KOPT-K1 (cell line): Measurements from ENCODE around the gene DNAJB6.

Source experiments
- H3K27ac ChIP-seq: fragments of 200-600 bp; sonication (generic); 2 replicates; pipeline ENCODE4 v1.5.1; 2016; ENCODE audit warnings: antibody characterized with exemption, mild to moderate bottlenecking, low read depth, low read length; ENCODE audit not compliant: poor library complexity, severe bottlenecking
- H3K36me3 ChIP-seq: fragments of 200-600 bp; sonication (generic); 2 replicates; pipeline ENCODE4 v1.5.1; 2017; ENCODE audit warnings: antibody characterized with exemption, mild to moderate bottlenecking, low read length, moderate library complexity; ENCODE audit not compliant: insufficient read depth
- H3K9me3 ChIP-seq: fragments of 200-600 bp; sonication (generic); 2 replicates; pipeline ENCODE4 v1.5.1; 2017; ENCODE audit warnings: antibody characterized with exemption, low read length, mild to moderate bottlenecking; ENCODE audit not compliant: insufficient read depth, poor library complexity, severe bottlenecking

DNAJB6 gene

GRCh38 chr7:157347217-157347904, 10.6 kb downstream of the DNAJB6 start:
- no peaks in the 10 kb centered on the region for H3K9me3 ChIP-seq
- H3K36me3 ChIP-seq, result peaks cover 36% of the 10 kb centered on the region
- H3K27ac ChIP-seq, result no peak overlapping the region

DNA sequence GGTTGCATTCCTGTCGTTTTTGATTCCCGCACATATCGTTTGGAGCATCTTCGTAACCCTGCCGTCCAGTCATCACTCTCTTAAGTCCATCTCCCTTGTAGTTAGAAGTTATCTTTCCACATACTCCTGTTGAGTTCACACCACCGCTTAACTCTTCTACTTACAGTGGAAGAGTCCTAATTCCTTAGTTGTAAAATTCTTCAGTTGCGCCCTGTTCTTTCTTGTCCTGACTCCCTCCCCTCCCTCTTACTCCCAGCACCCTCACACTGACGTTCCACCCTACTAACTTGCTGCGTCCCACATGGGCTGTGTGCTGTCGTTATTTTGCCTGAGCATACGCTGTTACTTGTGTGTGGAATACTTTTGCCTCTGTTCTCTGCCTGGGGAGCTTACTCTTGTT, 11.7 kb downstream of the DNAJB6 start:
- Histone ChIP-seq H3K36me3 (peaks cover 28% of the 10 kb centered on the region), H3K27ac (no peak overlapping the region), H3K9me3 (no peaks in the 10 kb centered on the region)

- Histone ChIP-seq H3K36me3 (peaks cover 44% of the 10 kb centered on the region), H3K27ac (peak overlapping the region; percentile 8), H3K9me3 (no peaks in the 10 kb centered on the region)
These were observed 15.7 kb downstream of the DNAJB6 start for GRCh38 chr7:157352516-157352915.

- Histone ChIP-seq H3K36me3 (peaks cover 65% of the 10 kb centered on the region), H3K9me3 (no peaks in the 10 kb centered on the region), H3K27ac (no peak overlapping the region)
These were observed 19.1 kb downstream of the DNAJB6 start for GRCh38 chr7:157355784-157356511.

DNA sequence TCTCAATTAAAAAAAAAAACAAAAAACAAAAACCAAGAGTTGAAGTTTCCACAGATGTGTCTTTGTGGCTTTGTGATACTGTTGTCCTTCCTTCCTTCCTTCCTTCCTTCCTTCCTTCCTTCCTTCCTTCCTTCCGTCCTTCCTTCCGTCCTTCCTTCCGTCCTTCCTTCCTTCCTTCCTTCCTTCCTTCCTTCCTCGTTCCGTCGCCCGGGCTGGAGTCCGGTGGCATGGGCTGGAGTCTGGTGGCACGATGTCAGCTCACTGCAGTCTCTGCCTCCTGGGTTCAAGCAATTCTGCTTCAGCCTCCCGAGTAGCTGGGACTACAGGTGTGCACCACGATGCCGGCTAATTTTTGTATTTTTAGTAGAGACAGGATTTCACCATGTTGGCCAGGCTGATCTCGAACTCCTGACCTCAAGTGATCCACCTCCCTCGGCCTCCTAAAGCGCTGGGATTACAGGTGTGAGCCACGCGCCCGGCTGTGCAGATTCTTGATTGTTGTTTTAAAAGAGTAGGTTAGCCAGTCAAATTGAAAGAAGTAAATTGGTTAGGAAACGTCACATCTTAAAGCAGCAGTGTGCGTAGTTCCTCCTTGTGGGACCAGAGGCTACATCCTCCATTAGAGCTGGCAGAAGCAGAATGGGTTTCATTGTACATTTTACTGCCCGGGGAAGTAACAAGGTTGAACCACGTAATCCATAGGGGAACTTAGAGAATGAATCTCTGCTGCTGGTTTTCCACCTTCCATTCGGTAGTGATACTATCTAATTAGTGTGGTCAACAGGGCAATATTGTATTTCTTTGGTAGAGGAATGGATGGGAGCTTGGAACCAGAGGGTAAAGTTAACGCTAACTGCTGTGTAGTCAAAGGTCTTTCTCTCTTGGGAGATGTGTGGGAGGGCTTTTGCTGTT, 20.6 kb downstream of the DNAJB6 start:
- H3K9me3 ChIP-seq, result no peaks in the 10 kb centered on the region
- no peak overlapping the region for H3K27ac ChIP-seq
- peaks cover 79% of the 10 kb centered on the region for H3K36me3 ChIP-seq

GRCh38 chr7:157358041-157358752, 21.4 kb downstream of the DNAJB6 start:
- Histone ChIP-seq H3K36me3 (peaks cover 87% of the 10 kb centered on the region), H3K27ac (no peak overlapping the region)

DNA sequence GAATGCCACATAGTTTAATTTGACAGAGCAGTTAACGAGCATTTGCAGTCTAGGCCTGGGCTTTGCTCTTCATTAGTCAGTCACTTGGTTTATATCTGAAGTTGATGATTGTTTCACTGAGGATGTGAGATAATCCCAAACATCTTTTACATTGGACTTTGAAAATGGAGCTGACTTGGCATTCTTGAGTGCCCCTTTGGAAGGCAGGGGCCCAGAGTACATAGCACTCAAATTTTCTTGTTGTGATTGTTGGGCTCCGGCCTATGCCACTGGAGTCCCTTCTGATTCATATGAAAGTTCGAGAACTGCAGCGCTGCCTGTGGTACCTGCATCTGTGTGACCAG, 21.9 kb downstream of the DNAJB6 start:
- Histone ChIP-seq H3K27ac (no peak overlapping the region), H3K9me3 (no peaks in the 10 kb centered on the region), H3K36me3 (peaks cover 89% of the 10 kb centered on the region)

More at GRCh38 chr7:157358041-157358752, 21.4 kb downstream of the DNAJB6 start:
- no peaks in the 10 kb centered on the region for H3K9me3 ChIP-seq

GRCh38 chr7:157359581-157359980, 22.8 kb downstream of the DNAJB6 start:
- Histone ChIP-seq H3K9me3 (no peaks in the 10 kb centered on the region), H3K36me3 (peaks cover 95% of the 10 kb centered on the region)

DNA sequence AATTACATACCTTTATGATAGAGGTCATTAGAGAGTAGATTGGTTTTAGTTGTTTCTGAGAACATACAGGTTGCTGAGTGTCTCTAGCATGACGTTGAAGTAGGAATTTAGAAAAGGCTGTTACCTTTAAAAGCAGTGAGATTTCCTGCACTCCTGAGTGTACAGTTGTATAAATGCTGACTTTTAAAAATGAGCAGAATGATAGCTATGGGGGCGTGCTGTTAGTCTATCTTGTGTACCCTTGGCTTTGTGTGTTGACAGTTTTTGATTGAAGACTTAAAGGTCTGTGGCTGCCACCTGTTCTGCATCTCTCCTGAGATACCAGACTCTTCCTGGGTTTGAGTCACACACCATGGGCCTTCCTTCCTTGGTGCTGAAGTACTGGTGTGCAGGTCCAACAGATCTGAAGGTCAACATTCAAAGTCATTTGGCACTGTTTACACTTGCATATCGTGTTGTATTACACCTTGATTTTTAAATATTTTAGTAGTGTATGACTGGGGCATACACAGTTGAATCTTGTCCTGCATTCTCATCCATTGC, 23.8 kb downstream of the DNAJB6 start:
- H3K9me3 ChIP-seq, result no peaks in the 10 kb centered on the region
- H3K27ac ChIP-seq, result no peak overlapping the region
- H3K36me3 ChIP-seq, result peaks cover 96% of the 10 kb centered on the region

More at GRCh38 chr7:157359581-157359980, 22.8 kb downstream of the DNAJB6 start:
- no peak overlapping the region for H3K27ac ChIP-seq

DNA sequence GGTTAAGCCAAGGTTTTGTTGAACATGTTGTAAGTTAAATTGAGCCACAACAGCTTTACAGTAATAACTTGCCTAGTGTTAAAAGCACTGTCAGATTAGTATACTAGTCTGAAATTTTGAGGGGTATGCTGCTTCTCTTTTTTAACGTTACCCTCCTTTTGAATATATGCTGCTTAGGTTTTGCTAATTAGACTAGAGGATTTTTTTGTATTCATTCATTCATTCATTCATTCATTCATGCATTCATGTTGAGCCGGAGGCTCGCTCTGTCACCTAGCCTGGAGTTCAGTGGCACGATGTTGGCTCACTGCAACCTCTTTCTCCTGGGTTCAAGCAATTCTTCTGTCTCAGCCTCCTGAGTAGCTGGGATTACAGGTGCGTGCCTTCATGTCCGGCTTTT, 24.7 kb downstream of the DNAJB6 start:
- Histone ChIP-seq H3K9me3 (no peaks in the 10 kb centered on the region), H3K36me3 (peaks cover 98% of the 10 kb centered on the region), H3K27ac (no peak overlapping the region)

GRCh38 chr7:157362729-157363128, 25.9 kb downstream of the DNAJB6 start:
- no peak overlapping the region for H3K27ac ChIP-seq
- no peaks in the 10 kb centered on the region for H3K9me3 ChIP-seq
- peaks cover 100% of the 10 kb centered on the region for H3K36me3 ChIP-seq

DNA sequence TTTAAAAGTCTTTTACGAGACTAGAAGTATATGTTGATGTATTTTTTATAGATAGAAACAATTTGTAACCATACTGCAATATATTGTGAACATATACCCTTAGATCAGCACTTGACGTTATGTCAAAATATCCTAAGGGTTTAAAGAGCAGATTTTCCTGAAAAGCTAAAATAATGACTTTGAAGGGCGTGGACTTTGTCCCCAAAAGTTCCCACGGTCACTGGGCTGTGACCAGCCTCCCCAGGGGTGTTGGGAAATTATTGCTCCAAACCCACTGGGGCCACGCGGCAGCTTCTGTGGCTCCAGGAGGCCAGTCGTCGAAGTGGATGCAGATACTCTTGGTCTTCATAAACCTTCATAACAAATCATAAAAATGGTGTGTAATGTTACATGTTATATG, 29.9 kb downstream of the DNAJB6 start:
- Histone ChIP-seq H3K36me3 (peaks cover 100% of the 10 kb centered on the region), H3K27ac (no peak overlapping the region), H3K9me3 (no peaks in the 10 kb centered on the region)

- Histone ChIP-seq H3K9me3 (no peaks in the 10 kb centered on the region), H3K27ac (no peak overlapping the region), H3K36me3 (peaks cover 100% of the 10 kb centered on the region)
These were observed 32.2 kb downstream of the DNAJB6 start for GRCh38 chr7:157368955-157369354.

- H3K27ac ChIP-seq, result no peak overlapping the region
- H3K9me3 ChIP-seq, result no peaks in the 10 kb centered on the region
- H3K36me3 ChIP-seq, result peaks cover 100% of the 10 kb centered on the region
These were observed 33.9 kb downstream of the DNAJB6 start for GRCh38 chr7:157370742-157371141.
